ENCODE results near the gene DHRS9.

Gene DHRS9

DNA sequence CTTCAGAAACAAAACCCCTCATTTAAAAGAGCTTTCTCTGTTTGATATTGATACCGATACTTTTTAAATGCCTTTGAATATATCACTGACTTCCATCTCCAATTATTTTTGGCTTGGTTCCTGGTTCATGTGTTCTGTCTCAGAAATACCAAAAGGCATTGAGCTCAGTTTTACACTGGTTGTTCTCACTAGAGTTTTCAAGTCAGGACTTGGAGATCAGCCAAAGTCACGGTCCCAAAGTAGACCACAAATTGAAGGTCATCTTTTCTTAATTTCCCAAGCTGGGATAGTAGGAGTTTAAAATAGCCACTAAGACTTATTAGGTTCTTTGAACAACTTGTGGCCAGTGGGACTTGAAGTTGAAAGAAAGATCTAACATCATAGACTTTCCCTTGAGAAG, 24.2 kb downstream of the DHRS9 start:
- DNase-seq (ENCODE audit: extremely low spot score), result no peak
- TF ChIP-seq, protein P1, sequence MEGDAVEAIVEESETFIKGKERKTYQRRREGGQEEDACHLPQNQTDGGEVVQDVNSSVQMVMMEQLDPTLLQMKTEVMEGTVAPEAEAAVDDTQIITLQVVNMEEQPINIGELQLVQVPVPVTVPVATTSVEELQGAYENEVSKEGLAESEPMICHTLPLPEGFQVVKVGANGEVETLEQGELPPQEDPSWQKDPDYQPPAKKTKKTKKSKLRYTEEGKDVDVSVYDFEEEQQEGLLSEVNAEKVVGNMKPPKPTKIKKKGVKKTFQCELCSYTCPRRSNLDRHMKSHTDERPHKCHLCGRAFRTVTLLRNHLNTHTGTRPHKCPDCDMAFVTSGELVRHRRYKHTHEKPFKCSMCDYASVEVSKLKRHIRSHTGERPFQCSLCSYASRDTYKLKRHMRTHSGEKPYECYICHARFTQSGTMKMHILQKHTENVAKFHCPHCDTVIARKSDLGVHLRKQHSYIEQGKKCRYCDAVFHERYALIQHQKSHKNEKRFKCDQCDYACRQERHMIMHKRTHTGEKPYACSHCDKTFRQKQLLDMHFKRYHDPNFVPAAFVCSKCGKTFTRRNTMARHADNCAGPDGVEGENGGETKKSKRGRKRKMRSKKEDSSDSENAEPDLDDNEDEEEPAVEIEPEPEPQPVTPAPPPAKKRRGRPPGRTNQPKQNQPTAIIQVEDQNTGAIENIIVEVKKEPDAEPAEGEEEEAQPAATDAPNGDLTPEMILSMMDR (IDR thresholded peaks at IDR 0.05; ENCODE audit: control extremely low read depth, extremely low read depth, low read depth, missing control alignments), result no peak
- ChIA-PET CTCF (interaction anchor here (1.0 to 1.3 kb wide), 4 partner anchors 10 to 39 kb away, joined by 3 to 7 read pairs (median 3); no protein-coding TSS in a partner anchor), POLR2A (no interaction called here)

DNA sequence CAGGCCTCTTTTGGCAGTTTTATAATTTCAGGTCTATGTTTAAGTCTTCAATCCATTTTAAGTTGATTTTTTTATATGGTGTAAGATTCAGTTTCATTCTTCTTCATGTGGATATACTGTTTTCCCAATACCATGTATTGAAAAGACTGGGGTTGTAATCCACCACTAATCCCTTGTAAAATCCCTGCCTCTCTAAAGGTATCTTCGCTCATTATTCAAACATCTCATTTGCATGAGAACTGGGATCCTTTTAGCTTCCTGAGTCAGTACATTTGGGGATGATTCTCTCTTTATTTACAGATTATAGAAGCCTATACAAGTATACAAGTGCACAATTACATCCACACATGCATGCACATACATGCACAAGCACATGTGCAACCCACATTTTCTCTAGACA, 25.3 kb downstream of the DHRS9 start:
- TF ChIP-seq, protein P1 (IDR thresholded peaks at IDR 0.05; ENCODE audit: control extremely low read depth, extremely low read depth, low read depth, missing control alignments), result no peak
- DNase-seq (ENCODE audit: extremely low spot score), result no peak
- POLR2A ChIA-PET, result no interaction called here
- CTCF ChIA-PET, result interaction anchor here (1.4 to 1.7 kb wide), 2 partner anchors 9 to 16 kb away, joined by 3 to 9 read pairs; no protein-coding TSS in a partner anchor

DNA sequence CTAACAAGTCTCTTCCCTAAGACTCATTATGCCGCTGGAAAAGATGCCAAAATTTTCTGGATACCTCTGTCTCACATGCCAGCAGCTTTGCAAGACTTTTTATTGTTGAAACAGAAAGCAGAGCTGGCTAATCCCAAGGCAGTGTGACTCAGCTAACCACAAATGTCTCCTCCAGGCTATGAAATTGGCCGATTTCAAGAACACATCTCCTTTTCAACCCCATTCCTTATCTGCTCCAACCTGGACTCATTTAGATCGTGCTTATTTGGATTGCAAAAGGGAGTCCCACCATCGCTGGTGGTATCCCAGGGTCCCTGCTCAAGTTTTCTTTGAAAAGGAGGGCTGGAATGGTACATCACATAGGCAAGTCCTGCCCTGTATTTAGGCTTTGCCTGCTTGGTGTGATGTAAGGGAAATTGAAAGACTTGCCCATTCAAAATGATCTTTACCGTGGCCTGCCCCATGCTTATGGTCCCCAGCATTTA, 26.3 kb downstream of the DHRS9 start:
- no peak for DNase-seq (ENCODE audit: extremely low spot score)

DNA sequence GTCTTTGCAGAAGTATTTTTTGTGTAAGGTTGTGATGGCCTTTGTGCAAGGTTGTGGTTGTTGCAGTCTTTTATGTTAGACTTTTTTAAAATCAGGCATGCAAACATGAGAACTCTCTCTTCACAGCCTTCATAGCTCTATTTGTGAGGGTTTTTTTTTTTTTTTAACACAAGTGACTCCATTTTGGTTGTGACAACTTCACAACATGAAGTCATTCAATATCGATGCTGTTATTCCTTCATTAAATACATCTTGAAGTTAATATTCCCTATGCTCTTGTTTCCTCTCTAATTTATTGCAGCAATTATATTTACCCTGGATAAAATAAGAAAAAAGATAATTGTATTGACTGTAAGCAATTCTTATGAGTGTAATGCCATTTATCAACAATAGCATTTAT, 35.5 kb downstream of the DHRS9 start:
- ChIA-PET POLR2A (no interaction called here), CTCF (interaction anchor here (1.2 to 1.4 kb wide), 2 partner anchors 11 to 27 kb away, joined by 4 read pairs; no protein-coding TSS in a partner anchor)
- TF ChIP-seq, protein P1 (IDR thresholded peaks at IDR 0.05; ENCODE audit: control extremely low read depth, extremely low read depth, low read depth, missing control alignments), result no peak
- DNase-seq (ENCODE audit: extremely low spot score), result no peak

More for the DNA sequence above, 26.3 kb downstream of the DHRS9 start:
- CTCF ChIA-PET, result interaction anchor here (1.2 to 1.7 kb wide), 3 partner anchors 10 to 30 kb away, joined by 3 to 9 read pairs (median 3); no protein-coding TSS in a partner anchor
- TF ChIP-seq, protein P1 (IDR thresholded peaks at IDR 0.05; ENCODE audit: control extremely low read depth, extremely low read depth, low read depth, missing control alignments), result no peak
- POLR2A ChIA-PET, result no interaction called here

DNA sequence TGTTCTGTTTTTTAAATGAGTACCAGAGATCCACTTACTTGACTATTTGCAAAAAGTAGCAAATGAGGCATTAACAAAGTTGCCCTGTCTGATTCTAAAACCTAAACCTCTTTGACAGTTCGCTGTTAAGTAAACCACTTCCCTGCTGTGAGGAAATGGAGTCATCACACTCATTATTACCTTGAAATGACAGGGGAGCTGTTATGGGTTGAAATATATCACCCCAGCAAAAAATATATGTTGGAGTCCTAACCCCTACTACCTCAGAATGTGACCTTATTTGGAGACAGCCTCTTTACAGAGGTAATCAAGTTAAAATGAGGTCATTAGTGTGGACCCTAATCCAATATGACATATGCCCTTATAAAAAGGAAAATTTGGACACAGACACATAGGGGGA, 36.1 kb downstream of the DHRS9 start:
- CTCF ChIA-PET, result interaction anchor here (1.2 to 2.3 kb wide), 3 partner anchors 11 to 36 kb away, joined by 4 to 7 read pairs (median 4); no protein-coding TSS in a partner anchor
- POLR2A ChIA-PET, result no interaction called here
- TF ChIP-seq, protein P1 (IDR thresholded peaks at IDR 0.05; ENCODE audit: control extremely low read depth, extremely low read depth, low read depth, missing control alignments), result no peak
- DNase-seq (ENCODE audit: extremely low spot score), result no peak

DNA sequence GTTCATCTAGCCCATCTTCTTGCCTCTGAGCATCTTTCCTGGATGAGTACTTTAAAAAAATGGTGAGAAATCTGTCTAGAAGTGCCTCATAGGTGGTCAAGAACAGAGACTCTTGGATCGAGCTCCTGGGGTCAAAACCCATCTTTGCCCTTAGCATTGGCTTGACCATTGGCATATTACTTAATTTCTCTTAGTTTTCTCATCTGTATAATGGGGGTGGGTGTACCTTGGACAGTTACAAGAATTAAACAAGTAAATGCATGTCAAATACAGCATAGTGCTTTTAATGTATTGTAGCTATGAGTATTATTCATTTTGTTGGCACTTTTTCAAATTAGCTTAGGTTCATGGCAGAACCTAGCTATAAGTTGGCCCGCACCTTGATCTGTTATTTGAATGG, 36.8 kb downstream of the DHRS9 start:
- no peak for DNase-seq (ENCODE audit: extremely low spot score)
- TF ChIP-seq, protein P1 (IDR thresholded peaks at IDR 0.05; ENCODE audit: control extremely low read depth, extremely low read depth, low read depth, missing control alignments), result no peak
- CTCF ChIA-PET, result interaction anchor here (1.2 to 2.3 kb wide), 3 partner anchors 10 to 36 kb away, joined by 4 to 7 read pairs (median 4); no protein-coding TSS in a partner anchor
- POLR2A ChIA-PET, result no interaction called here
